ENCODE measurements around the gene MS4A18.

DNA sequence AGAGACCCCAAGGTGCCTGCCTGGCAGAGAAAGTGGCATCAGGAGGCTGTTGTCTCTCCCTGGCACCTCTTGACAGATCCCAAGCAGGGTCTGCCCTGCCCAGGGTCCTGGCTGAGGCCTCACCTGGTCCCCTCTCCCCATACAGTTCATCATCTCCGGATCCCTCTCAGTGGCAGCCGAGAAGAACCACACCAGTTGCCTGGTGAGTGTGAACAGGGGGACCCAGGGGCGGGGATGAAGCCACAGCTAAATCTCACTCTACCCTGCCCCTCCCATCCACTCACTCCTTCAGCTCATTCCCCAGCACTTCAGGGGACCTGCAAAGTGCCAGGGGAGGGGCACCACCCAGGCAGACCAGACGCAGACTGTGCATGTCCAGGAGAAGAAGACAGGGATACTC is 46.6 kb downstream of the MS4A18 start:
- TF ChIP-seq, protein P1, sequence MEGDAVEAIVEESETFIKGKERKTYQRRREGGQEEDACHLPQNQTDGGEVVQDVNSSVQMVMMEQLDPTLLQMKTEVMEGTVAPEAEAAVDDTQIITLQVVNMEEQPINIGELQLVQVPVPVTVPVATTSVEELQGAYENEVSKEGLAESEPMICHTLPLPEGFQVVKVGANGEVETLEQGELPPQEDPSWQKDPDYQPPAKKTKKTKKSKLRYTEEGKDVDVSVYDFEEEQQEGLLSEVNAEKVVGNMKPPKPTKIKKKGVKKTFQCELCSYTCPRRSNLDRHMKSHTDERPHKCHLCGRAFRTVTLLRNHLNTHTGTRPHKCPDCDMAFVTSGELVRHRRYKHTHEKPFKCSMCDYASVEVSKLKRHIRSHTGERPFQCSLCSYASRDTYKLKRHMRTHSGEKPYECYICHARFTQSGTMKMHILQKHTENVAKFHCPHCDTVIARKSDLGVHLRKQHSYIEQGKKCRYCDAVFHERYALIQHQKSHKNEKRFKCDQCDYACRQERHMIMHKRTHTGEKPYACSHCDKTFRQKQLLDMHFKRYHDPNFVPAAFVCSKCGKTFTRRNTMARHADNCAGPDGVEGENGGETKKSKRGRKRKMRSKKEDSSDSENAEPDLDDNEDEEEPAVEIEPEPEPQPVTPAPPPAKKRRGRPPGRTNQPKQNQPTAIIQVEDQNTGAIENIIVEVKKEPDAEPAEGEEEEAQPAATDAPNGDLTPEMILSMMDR (conservative IDR thresholded peaks at IDR 0.05 in 1 of 2, IDR thresholded peaks at IDR 0.05 in 1 of 2; ENCODE audit: extremely low read depth in 1 of 2, insufficient read depth in 1 of 2, low read depth in 1 of 2, low read length in 2 of 2): no peak
- no peak for TF ChIP-seq EZH2 (IDR thresholded peaks at IDR 0.05; ENCODE audit: borderline replicate concordance, low read length)

Data from mammary epithelial cell (primary cell).